Activated naive CD4-positive, alpha-beta T cell treated with anti-CD3 and anti-CD28 coated beads, Interleukin-2, amount 50 U/mL, for 16 hours (primary cell): ENCODE measurements around the gene SH2B2.
"Not testable (repeated sequence)": the region's sequence is repeated elsewhere in the genome, so short reads cannot be mapped to it uniquely, and the experiment has no call there.

Experiments used
- DNase-seq: peaks from one replicate; pipeline ENCODE4 v3.0.0-alpha.2; 2020

SH2B2 gene

GRCh38 chr7:102337420-102337819 is 50.8 kb downstream of the SH2B2 start:
- not testable (repeated sequence) for DNase-seq

- not testable (repeated sequence) for DNase-seq
Observed at GRCh38 chr7:102340599-102341368, 54.1 kb downstream of the SH2B2 start.

DNA sequence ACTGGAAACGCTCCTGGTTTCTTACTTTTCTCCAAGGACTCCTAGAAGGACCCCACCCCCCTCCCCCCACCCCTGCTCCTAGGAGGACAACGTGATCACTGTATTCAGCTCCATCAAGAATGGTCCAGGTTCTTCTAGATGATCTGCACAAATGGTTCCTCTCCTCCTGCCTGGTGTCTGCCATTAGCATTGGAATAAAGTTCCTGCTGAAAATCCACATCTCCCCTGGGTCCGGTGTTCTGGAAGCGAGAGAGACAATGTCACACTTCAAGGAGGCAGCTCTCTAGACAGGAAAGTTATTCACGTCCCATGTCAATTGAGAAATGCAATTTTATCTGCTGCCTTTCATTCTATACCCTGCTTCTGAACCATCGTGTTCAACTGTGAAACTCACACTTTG is 60.3 kb downstream of the SH2B2 start:
- DNase-seq, result not testable (repeated sequence)

DNA sequence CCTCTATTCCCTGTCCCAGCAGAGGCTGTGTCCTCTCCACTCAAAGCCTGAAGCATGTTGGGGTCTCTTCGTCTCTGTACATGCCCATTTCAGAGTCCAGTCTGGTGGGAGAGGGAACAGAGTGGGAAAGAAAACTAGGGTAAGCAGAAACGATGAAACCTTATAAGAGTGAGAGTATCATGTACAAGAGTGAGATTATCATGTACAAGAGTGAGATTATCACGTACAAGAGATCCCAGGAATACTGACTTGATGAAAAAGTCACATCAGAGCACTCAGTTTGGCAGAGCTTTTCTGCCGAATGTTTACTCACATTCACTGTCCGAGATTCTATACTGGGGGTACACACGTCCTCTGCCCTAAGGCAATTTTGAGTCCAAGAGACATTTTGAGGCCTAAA is 69.7 kb downstream of the SH2B2 start, which contains the start of gene SPDYE6:
Gene SPDYE6 (minus strand): TSS at position 101 of the 400 bp plus-strand sequence. CDS start 421 bp downstream, outside the sequence.
- DNase-seq, result not testable (repeated sequence)

DNA sequence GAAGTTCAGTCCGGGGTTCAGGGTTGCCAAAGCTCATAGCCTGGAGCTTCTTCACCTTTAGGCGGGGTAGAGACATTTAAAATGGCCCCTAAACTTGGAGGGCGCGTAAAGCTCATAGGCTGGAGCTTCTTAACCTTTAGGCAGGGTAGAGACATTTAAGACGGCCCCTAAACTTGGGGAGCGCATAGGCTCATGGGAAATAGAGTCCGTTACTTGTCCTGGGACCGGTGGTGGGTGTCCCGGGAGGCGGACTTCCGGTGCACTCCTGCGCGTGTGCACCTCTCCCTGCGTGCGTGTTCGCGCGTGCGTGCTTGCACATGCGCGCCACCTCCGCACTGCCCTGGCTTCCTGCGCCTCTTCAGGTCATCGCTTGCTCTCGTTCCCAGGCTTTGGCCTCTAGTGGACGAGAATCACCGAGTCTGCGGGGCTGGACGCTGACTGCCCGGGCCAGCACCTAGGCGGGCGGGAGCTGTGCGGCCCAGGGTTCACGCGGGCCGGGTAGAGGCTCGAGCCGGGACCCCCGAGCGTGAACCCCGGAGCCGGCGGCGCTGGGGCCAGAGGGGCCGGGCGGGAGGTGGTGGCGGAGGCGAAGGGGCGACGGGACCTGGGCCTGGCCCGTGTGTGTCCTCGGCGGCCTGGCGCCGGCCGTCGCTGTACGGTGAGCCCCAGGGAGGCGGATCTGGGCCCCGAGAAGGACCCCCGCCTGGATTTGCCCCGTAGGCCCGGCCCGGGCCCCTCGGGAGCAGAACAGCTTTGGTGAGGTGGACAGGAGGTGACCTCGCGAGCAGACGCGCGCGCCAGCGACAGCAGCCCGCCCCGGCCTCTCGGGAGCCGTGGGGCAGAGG is 77.1 kb downstream of the SH2B2 start:
- peak; percentile 93 for DNase-seq

GRCh38 chr7:102364394-102364886 is 77.8 kb downstream of the SH2B2 start:
- not testable (repeated sequence) for DNase-seq

- DNase-seq, result not testable (repeated sequence)
Observed at GRCh38 chr7:102365390-102365789, 78.7 kb downstream of the SH2B2 start.

DNA sequence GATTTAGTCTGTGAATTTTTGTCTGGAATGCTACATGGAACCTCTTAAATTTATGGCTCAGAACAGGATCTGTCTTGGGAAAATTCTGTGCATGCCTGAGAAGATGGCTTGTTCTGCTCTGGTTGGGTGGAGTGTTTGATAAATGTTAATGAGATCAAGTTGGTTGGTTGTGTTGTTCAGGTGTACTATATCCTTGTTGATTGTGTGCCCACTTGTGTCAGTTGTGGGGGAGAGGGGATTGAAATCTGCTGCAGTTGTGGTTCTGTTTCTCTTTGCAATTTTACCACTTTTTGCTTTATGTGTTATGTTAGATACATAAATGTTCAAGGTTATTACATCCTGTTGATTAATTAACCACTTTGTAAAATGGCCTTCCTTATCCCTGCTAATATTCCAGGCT is 83.4 kb downstream of the SH2B2 start:
- not testable (repeated sequence) for DNase-seq
